GM19043 (cell line): ENCODE measurements around the gene ABCB9.
A peak's percentile ranks its signal among the peaks of the same experiment; 100 is the strongest.
"Not testable (repeated sequence)": the region's sequence is repeated elsewhere in the genome, so short reads cannot be mapped to it uniquely, and the experiment has no call there.

Experiments used
- ATAC-seq: cut with Tn5 transposase; IDR thresholded peaks from one replicate; pipeline ENCODE4 v1.9.1; 2021; ENCODE audit warnings: low read depth; ENCODE audit not compliant: unreplicated experiment

Gene ABCB9

GRCh38 chr12:122965851-122966742 is at the start of gene ABCB9:
ABCB9 (minus strand) TSS chr12:122966463; CDS start chr12:122960235, 6,228 bp downstream.
- peak; percentile 84 for ATAC-seq

- ATAC-seq = not testable (repeated sequence)
Measured at GRCh38 chr12:123014473-123014872, 48.2 kb upstream of the ABCB9 start.

- no peak for ATAC-seq
Measured at GRCh38 chr12:123013185-123014095, 47.2 kb upstream of the ABCB9 start.

GRCh38 chr12:123011701-123012100 is 45.4 kb upstream of the ABCB9 start:
- ATAC-seq = no peak

GRCh38 chr12:123010681-123011080 is 44.4 kb upstream of the ABCB9 start:
- no peak for ATAC-seq

- no peak for ATAC-seq
Measured at GRCh38 chr12:123010110-123010509, 43.8 kb upstream of the ABCB9 start.

- no peak for ATAC-seq
Measured at GRCh38 chr12:123006977-123007376, 40.7 kb upstream of the ABCB9 start.

- no peak for ATAC-seq
Measured at GRCh38 chr12:123005081-123005626, 38.9 kb upstream of the ABCB9 start.

GRCh38 chr12:123004287-123004686 is 38.0 kb upstream of the ABCB9 start:
- ATAC-seq = no peak

- ATAC-seq = no peak
Measured at GRCh38 chr12:123003257-123003656, 37.0 kb upstream of the ABCB9 start.

GRCh38 chr12:123001464-123001863 is 35.2 kb upstream of the ABCB9 start:
- no peak for ATAC-seq

- no peak for ATAC-seq
Measured at GRCh38 chr12:123000578-123000977, 34.3 kb upstream of the ABCB9 start.

GRCh38 chr12:122999986-123000420 is 33.7 kb upstream of the ABCB9 start:
- no peak for ATAC-seq

GRCh38 chr12:122999196-122999946 is 33.1 kb upstream of the ABCB9 start:
- ATAC-seq = no peak

- ATAC-seq = no peak
Measured at GRCh38 chr12:122998316-122998715, 32.1 kb upstream of the ABCB9 start.

- no peak for ATAC-seq
Measured at GRCh38 chr12:122997343-122998250, 31.3 kb upstream of the ABCB9 start.

GRCh38 chr12:122996621-122997342 is 30.5 kb upstream of the ABCB9 start:
- no peak for ATAC-seq

- no peak for ATAC-seq
Measured at GRCh38 chr12:122996188-122996601, 29.9 kb upstream of the ABCB9 start.
